Measurements from ENCODE around the gene CNOT8.
"Not testable (repeated sequence)": the region's sequence is repeated elsewhere in the genome, so short reads cannot be mapped to it uniquely, and the experiment has no call there.

The CNOT8 gene

GRCh38 chr5:154835701-154836052, 22.8 kb upstream of the CNOT8 start:
- not testable (repeated sequence) for DNase-seq (ENCODE audit: low read depth, low spot score)

GRCh38 chr5:154836225-154836624, 22.2 kb upstream of the CNOT8 start:
- DNase-seq (ENCODE audit: low read depth, low spot score), result no peak

- DNase-seq (ENCODE audit: low read depth, low spot score), result no peak
Observed at GRCh38 chr5:154837009-154837901, 21.2 kb upstream of the CNOT8 start.

- no peak for DNase-seq (ENCODE audit: low read depth, low spot score)
Observed at GRCh38 chr5:154840435-154841272, 17.8 kb upstream of the CNOT8 start.

DNA sequence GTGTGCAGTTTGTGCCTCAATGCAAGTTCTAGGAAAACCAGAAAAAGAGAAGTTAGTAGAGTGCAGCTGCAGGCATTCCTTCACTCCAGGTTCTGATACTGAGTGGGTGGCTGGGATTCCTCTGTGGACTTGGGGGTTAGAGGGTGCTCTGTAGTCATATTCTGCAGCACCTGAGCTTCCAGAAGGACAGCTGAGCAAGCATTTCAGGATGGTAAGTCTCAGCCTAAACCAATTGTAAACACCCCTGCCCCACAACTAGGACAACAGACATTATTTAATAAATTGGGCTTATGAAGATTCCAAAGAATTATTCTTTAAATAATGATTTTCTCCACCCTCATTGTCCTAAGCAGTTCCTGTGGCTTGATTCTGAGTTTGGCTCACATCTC, 17.2 kb upstream of the CNOT8 start:
- no peak for DNase-seq (ENCODE audit: low read depth, low spot score)

DNA sequence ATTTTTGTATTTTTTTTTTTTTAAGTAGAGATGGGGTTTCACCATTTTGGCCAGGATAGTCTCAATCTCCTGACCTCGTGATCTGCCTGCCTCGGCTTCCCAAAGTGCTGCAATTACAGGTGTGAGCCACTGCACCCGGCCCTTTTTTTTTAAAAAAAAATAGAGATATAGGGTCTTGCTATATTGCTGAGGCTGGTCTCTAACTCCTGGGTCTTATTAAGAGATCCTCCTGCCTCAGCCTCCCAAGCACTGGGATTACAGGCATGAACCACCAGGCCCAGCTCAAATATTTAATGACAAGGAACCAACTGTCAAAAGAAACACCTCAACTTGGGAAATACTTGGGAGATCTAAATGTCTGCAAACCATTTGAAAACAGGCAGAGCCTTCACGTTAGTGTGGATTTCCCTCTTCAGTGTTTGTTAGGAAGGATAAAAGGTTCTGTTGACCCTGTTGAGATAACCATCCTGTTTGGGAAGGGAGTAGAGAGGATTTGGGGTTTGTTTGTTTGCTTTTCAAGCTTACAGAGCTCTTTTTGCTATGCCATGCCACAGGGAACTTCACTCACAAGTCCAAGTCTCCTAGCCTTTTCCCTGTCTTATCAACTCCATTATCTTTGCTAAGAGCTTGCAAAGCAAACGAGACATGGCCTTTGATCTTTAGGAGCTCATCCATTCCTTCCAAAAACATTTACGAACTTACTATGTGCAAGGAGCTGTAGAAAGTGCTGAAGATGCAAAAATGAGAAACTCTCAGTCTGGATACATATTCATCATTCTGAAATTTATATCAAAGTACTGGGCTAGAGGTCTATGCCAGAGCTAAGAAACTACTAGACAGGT, 15.5 kb upstream of the CNOT8 start:
- no peak for DNase-seq (ENCODE audit: low read depth, low spot score)

- DNase-seq (ENCODE audit: low read depth, low spot score), result no peak
Observed at GRCh38 chr5:154844809-154845208, 13.6 kb upstream of the CNOT8 start.

DNA sequence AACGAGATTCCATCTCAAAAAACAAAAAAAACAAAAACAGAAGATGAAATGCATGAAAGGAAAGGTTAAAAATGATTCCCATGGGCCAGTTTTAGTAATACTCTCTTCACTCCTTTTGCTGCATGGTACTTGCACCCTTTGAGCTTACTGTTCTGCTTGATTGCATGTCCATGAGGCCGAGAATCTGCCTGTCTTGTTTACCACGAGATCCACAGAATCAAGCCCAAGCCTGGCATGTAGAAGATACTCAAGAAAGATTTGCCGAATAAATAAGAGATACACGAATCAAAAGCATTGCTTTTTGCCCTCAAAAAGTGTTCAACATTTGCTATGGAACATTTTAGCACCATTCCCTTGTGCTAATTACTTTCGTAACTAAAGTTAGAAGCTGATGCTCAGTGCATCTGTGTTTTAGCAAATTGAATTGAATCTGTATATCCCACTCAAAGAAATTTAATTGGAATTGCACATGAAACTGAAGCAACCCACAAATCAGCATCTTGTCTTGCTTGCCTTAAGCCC, 9.1 kb upstream of the CNOT8 start:
- no peak for DNase-seq (ENCODE audit: low read depth, low spot score)

DNA sequence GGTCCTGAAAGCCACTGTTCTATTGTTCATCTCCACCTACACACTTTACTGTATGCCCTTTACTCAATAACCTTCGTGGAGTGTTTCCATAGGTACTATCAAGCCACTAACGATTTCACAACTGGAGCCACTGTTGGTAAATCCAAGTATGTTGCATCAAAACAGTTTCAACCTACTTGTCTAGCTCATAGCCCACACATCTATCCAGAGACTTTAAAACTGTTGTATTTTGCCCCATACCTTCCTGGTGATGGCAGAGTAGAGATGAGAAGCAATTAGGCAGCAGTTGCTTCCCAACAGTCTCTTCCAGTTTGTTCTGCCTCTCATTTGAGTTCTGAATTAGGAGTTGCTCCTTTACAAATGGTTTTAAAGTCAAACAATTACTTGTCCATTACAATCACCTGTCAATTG, 8.6 kb upstream of the CNOT8 start:
- DNase-seq (ENCODE audit: low read depth, low spot score), result no peak

DNA sequence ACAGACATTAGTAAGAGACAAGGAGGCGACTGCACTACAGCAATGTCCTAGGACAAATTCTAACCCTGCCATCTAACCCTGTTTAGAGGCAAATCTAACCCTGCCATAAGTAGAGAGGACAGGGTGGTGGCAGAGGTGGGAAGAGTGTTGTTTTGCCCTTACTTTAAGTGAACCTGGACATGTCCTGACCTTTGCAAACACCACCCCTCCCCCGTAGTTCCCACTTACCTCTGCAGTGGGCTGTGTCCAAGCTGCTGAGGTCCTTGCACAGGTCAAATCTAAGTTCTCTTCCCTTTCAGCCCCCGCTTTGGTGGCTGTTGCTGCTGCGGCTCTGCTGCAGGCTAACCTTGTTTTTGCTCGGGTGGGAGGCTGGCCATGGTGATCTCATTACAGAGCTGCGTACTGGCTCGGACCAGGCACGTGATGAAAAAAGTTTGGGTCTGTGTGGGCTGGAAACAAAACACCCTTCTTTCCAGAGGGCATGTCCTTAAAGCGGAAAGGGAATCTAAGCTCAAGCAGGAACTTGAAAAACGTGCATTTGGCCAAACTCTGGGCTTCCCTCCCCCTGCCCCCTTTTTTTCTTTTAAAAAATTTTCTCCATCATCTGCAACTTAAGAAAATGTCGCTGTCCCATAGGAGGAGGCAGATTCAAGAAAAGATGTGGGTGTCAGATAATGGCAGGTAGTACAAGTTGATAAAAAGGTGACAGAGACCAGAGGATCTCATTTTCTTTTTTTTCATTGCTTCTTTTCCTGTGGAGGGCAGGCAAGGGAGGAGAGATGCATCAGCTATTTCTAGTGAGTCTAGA, 8.0 kb upstream of the CNOT8 start, which contains the start of gene FAXDC2:
Gene FAXDC2, minus strand, starts transcription at position 349 of the 808 bp plus-strand sequence. CDS start 12,425 bp downstream, outside the sequence.
- DNase-seq (ENCODE audit: low read depth, low spot score), result peak; percentile 69

DNA sequence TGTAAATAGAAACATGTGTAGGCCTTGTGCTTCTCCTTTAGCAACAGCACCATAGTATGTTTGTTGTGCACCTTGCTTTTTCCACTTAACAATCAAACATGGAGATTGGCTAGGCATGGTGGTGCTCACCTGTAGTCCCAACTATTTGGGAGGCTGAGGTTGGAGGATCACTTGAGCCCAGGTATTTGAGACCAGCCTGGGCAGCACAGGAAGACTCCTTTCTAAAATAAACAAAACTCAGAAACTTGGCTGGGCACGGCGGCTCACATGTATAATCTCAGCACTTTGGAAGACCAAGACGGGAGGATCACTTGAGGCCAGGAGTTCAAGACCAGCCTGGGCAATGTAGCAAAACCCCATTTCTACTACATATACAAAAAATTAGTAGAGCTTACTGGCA, 7.1 kb upstream of the CNOT8 start:
- DNase-seq (ENCODE audit: low read depth, low spot score), result no peak

DNA sequence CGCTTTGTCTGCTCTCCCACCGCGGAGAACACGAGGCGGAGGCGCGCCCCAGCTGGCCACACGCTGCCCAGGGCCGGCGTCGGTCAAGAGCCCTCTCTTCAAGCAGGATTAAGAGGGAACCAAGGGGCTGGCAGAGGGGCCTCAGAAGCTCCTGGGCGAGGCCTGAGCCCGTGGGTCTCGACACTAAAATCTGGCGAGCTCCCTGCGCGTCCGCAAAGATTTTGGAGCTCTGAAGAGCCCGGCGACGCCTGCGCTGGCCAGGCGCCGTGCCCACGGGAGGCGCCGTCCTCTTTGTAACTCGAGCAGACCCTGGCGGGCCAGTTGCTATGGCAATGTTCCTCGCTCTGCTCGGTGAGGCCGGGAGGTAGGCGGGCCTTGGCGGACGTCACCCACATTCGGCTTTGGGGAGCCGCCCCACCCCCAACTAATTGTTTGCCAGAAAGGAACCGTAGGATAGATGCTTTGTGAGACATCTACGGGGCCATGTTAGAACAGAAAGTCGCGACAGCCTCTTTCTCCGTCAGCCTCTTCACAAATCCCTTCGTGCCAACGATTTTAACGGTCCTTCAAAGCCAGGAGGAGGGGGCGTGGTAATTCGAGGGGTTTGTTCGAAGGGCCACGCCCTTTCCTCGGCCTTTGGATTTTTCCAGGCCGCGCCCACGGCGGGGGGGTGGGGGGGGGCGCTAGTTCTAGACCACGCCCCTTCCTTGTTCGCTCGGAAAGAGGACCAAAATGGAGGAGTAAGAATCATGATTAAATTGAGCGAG, 714 bp upstream of the CNOT8 start:
- peak; percentile 83 for DNase-seq (ENCODE audit: low read depth, low spot score)

DNA sequence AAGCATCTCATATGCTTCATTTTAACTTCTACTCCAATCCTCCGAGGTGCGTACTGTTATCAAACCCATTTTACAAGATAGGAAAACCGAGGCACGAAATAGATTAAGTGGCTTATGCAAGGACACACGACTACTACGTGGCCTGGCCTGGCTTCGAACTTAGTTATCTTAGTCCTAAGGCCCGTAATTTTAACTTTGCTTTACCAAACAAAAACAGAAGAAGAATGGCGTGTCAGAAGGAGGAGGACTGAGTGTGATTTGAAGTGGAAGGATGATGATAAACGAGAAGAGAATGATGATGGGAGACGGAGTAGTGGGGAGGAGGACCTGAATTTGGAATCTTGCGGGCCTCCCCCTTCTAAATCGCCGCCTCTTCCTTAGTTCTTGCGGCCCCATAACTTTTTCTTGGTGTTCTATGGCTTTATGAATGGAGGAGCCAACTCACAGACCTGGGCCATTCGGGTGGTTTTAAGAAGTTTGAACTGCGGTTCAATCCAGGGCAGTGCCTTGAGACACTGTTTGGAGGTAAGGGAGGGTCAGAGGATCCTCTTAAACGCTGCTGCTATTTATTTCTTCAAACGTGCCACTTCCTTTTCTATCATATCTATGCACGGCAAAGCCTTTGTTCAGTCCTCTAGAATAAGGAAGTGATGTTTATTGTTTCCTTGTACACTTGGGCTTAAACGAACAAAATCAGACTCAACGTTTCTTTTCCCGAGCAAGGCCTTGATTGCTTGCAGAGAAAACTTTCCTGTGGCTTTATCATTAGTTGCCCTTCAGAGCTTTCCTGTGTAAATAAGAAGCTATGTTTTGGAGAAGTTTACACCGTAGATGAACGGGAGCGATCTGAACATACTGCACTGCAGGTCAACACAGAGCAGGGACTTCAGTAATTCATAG, 795 bp downstream of the CNOT8 start:
- no peak for DNase-seq (ENCODE audit: low read depth, low spot score)

DNA sequence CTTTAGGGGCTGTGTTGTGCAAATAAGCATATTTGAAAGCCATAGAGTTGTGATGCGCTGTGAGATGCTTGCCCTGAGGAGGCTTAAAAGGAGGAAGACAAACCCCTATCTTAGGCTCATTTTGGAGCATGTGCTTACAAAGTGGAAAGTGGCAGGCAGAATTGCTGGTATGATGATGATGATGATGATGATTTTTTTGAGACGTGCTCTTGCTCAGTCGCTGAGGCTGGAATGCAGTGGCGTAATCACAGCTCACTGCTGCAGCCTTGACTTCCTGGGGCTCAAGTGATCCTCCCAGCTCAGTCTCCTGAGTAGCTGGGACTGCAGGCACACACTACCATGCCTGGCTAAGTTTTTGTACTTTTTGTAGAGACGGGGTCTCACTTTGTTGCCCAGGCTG, 1.7 kb downstream of the CNOT8 start:
- DNase-seq (ENCODE audit: low read depth, low spot score), result no peak

DNA sequence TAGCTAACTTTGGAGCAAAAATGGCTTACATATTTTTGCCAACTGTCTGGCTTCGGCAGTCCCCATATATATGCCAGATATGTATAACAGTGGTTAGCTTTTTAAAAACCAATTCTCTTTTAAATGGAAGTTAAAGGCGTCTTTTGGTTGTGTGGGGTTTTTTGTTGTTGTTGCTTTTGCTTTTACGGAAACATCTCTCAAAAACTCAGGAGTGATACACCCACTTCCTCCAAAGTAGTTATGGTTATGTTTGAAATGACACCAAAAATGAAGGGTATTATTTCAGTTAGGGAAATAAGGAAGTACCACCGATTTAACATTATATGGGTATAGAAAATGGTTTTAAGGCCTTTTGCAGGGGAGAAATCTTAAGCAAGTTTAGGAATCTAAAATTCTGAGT, 2.3 kb downstream of the CNOT8 start:
- no peak for DNase-seq (ENCODE audit: low read depth, low spot score)

DNA sequence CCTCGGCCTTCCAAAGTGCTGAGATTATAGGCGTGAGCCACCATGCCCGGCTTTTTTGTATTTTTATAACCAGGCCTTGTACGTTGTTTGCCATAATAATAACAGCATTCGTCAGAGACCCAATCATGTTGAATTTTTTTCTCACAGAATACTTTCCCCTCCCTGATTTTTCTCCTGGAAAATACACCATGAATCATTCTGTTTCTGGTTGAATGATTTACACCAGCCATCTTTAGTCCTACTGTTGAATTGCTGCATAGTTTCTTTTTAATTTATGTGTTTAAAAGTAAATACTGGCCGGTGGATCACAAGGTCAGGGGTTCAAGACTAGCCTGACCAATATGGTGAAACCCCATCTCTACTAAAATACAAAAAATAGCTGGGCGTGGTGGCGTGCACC, 3.5 kb downstream of the CNOT8 start:
- no peak for DNase-seq (ENCODE audit: low read depth, low spot score)

GRCh38 chr5:154862766-154863165, 4.3 kb downstream of the CNOT8 start:
- no peak for DNase-seq (ENCODE audit: low read depth, low spot score)

GRCh38 chr5:154863291-154864080, 5.1 kb downstream of the CNOT8 start:
- DNase-seq (ENCODE audit: low read depth, low spot score), result no peak
